ENCODE measurements around the gene DPYD. TPM values are rescaled to one million over a fixed set of nuclear protein-coding genes. Genes with fewer than 3 reads are reported as not detected.

Gene DPYD
- total RNA-seq, 1 donor, result 81.9 TPM

DNA sequence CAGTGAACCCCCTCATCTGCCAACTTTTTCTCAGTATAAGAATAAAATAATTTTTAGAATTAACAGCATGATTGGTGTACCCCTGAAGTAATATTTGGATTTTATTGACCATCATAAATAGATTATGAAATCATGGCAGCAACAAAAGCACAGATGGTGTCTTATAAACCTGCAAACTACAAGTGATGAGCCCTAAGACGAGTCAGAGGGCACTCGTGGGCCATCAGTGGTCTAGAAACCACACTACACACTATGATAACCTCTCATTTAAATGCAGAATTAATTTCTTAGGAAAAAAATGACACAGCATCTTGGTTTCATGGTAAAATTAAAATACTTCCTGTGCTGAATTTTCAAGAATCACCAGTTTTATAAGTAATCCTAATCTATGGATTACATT is 886.9 kb downstream of the DPYD start:
- H3K4me3 ChIP-seq (ENCODE audit: low read depth, low read length), result no peak overlapping the region
- DNase-seq (ENCODE audit: low read depth), result no peak
- TF ChIP-seq, protein P1, sequence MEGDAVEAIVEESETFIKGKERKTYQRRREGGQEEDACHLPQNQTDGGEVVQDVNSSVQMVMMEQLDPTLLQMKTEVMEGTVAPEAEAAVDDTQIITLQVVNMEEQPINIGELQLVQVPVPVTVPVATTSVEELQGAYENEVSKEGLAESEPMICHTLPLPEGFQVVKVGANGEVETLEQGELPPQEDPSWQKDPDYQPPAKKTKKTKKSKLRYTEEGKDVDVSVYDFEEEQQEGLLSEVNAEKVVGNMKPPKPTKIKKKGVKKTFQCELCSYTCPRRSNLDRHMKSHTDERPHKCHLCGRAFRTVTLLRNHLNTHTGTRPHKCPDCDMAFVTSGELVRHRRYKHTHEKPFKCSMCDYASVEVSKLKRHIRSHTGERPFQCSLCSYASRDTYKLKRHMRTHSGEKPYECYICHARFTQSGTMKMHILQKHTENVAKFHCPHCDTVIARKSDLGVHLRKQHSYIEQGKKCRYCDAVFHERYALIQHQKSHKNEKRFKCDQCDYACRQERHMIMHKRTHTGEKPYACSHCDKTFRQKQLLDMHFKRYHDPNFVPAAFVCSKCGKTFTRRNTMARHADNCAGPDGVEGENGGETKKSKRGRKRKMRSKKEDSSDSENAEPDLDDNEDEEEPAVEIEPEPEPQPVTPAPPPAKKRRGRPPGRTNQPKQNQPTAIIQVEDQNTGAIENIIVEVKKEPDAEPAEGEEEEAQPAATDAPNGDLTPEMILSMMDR (IDR thresholded peaks at IDR 0.05; ENCODE audit: insufficient read depth, low read length), result no peak
